ENCODE measurements around the gene DTX1. TPM values are rescaled to one million over a fixed set of nuclear protein-coding genes. Genes with fewer than 3 reads are reported as not detected.
"Not testable (repeated sequence)": the region's sequence is repeated elsewhere in the genome, so short reads cannot be mapped to it uniquely, and the experiment has no call there.

Gene DTX1
- polyA plus RNA-seq, 1 donor, result 5.2 TPM

DNA sequence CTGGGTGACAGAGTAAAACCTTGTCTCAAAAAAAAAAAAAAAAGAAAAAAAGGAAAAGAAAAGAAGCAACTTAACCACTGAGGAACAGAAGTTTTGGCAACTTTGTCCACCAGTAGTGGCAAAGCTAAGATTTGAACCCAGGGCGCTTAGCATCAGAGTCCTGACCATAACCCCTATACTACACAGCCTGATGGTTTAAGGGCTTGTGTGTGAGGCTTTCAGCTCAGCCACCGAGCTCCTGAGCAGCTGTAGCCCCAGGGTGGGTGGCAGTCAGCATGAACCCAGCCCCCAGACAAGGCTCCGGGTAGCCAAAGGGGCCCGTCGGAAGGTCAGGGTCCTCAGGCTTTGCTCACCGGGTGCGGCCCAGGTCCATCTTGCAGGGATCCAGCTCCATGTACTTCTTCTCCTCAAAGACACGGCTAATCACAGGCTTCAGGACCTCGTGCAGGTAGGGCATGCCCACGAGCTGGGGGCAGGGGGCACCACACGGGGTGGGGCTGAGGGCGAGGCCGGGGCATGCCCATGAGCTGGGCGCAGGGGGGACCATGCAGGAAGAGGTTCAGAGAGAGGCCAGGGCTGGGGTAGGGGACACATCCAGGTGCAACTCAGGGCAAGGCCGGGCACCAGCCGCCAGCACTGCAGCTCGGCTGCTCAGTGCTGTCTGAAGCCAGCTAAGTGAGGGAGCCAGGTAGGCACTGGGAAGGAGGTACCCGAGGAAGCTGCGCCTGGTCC, 58.1 kb downstream of the DTX1 start:
- DNase-seq (ENCODE audit: low read depth), result no peak

DNA sequence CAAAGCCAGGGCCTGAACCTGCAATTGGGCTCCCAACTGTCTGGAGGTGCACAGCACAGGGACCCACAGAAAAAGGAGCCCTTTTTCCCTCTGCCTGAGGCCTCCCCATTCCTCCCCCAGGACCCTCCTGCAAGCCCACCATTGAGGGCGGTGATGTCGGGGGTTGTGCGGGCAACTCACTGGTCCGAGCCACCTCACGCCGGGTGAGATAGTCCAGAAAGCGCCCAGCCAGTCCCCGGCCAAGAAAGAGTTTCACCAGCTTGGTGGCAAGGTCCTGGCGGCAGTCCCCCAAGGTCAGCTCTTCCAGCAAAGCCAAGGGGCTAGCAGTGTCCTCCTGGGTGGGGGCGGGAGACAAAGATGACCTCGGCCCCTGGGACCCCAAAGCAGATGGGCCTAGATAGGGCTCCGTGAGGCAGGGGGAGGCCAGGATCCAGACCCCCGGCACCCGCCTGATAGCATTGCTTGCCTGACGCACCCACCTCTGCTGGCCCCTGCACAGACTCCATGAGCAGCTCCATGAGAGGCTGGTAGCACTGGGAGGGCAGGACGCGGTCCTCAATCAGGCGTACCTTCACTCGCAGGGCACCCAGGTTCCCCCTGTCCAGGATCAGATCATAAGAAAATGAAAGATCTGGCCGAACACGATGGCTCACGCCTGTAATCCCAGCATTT, 59.1 kb downstream of the DTX1 start:
- DNase-seq (ENCODE audit: low read depth), result no peak

DNA sequence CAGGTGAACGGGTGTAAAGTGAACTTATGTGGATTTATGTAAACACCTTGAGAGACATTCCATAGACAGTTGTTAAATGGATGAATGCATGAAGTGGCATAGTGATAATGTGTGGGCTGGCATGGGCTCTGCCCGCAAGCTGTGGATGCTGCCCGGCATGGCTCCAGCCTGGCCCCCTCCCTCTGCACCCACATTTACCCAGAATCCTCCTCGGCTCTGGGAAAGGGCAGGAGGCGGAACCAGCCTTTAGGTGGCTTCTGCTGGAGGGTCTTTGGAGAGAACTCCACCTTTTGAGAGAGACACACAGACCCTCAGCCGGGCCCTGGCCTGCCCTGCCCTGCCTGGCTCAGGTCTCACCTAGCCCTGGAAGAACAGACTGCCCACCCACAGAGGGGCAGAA, 60.3 kb downstream of the DTX1 start:
- DNase-seq (ENCODE audit: low read depth), result no peak

DNA sequence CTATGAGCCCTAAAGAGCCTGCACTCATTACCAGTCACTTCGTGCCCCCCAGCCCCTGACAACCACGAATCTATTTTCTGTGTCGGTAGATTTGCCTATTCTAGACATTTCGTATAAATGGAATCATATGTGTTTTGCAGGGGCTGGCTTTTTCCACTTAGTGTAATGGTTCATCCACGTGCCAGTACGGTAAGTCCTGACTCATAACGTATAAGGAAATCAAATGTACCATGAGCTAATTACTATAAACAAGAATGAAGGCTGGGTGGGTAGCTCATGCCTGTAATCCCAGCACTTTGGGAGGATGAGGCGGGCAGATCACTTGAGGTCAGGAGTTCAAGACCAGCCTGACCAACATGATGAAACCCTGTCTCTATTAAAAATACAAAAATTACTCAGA, 61.2 kb downstream of the DTX1 start:
- DNase-seq (ENCODE audit: low read depth), result not testable (repeated sequence)

DNA sequence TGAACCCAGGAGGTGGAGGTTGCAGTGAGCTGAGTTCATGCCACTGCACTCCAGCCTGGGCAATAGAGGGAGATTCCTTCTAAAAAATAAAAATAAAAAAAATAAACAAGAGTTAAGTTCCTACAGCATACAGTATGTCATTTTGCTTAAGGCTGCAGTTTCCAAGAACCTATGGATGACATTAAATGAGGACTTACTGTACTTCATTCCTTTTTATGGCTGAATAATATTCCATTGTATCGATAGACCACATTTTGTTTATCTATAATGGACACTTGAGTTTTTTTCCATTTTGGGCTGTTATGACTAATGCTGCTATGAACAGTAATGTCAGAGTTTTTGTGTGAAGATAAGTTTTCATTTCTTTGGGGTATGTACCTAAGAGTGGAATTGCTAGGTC, 61.6 kb downstream of the DTX1 start:
- no peak for DNase-seq (ENCODE audit: low read depth)

DNA sequence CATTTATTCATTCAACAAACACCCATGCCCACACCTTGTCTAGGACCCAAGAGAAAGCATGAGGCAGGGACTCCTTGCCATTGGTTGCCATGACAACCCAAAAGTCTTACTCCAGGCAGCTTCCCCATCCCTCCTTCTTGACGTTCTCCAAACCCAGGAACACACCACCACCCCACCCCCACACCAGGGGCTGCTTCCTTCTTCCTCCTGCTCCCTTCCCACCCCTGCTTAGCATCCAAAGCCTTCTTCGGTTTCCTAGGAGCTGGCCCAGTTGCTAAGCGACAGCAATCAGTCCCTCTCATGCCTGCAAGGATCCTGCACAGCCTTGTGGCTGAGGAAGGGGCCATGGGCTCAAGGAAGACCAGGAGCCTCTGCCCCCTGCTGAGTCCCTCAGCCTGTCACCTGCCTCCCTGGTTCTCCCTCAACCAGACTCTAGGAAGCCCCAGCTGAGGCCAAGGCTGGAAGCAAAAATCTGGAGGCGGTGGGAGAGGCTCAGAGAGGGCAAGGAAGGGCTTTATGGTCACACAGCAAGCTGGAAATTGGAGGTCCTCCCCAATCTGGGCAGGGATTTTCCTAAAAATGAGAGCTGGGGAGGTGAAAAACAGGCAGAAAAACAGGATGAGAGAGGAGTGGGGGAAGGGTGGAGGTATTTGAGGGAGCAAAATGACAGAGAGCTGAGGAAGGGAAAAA, 63.6 kb downstream of the DTX1 start:
- DNase-seq (ENCODE audit: low read depth), result no peak

DNA sequence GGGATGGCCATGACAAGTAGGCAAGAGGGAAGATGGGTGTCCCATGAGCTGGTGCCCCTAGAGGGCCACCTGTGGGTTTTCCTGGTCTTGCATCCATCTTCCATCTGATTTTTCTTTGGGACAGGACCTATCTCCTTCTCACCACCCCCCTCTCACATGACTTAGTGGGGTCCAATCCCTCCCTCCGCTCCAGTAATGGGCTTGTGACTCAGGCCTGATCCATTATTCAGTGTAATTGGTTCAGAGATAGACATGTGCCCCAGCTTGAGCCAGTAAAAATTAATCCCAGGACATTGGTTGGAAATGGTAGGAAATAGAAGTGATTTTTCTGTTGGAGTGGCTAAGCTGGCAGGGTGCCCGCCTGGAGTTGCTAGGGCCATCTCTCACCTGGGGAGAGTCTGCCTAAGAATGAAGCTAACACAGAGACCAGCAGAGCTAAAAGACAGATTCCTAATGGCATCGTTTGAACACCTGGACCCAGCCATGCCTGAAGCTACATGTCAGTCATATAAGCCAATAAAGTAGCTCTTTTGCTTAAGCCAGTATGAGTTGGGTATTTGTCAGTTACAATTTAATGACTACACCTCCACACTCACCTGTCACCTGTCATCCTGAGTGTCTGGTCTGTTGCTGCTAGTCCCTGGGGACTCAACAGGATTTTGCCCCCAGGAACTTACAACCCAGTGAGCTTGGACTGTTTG, 64.3 kb downstream of the DTX1 start:
- no peak for DNase-seq (ENCODE audit: low read depth)

DNA sequence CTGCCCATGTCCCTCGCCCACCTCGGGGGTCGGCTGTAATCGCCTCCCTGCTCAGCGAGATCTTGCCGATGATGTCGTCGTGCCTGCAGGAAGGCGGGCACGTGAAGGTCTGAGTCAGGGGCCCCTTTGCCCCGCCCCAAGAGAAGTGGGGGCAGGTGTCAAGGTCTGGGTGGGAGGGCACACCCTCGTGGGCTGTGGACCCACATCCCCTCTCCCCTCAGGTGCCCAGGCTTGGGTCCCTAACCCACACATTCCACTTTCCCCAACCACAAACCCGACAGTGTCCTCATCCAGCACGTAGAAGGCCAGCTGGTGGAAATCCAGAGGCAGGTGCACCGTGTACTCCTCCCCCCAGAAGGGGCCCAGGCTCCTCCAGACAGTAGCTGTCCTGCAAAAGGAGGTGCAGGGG, 71.3 kb downstream of the DTX1 start:
- no peak for DNase-seq (ENCODE audit: low read depth)

DNA sequence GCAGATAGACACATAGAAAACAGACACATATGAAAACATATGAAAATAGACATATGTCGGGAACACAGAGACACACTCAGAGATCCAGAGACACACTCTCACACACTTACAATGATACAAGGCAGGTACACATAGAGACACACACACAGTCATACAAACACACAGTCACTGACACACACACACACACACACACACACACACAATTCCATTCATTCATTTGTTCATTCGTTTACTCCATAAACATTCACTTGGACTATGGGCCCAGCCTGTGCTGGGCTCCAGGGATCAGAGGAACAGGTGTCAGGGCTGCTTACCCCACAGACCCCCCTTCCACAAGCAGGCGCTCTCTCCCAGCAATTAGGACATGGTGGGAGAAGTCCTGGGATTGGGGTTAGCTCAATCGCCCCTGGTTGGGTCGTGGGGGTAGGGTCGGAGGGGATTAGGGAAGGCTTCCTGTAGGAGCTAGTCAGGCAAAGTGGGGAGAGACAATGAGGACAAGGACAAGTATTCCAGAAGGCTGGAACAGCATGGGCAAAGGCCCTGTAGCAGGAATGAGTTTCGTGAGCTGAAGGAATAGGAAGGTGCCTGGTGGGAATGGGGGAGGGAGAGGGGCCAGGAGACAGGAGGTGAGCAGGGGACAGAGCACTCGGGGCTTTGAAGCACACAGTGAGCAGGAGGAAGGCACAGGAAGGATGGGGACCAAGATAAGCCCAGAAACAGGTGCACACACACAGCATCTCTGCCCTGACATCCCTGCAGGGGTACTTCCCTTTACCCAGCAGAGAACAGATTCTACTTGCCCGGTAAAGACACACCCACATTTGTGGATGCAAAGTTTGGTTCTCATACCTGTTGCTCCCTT, 72.5 kb downstream of the DTX1 start:
- DNase-seq (ENCODE audit: low read depth), result no peak

DNA sequence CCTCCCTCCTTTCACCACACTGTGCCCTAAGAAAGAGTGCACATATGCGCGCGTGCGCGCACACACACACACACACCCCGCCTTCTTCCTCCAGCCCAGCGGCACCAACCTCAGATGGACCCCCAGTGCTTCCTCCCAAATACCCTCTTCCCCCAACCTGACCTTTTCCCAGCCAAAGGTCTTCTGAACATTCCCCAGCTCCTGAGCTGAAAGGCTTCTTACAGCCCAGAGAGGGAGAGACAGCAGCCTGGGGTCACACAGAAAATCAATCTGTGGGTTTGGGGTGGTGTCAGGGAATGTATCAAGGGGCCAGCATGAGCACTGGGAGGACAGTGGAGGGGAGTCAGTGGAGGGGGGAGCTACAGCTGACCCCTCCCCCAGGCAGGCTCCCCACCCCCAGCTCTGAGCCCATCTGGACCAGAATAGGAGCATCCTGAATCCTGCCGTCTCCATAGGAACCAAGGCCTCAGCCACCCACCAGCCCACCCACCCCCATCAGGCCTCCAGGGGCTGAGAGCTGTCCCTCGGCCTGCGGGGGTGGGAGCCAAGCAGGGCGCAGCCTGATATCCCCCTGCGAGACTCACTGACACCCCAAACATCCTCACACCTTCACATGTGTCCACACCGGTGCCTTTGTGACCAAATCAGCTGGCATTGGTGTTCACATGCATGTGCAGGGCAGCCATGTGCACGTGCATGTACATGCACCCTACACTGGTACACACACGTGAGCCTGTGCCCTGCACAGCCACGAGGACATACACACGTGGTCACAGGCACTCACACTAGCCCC, 73.3 kb downstream of the DTX1 start:
- DNase-seq (ENCODE audit: low read depth), result no peak

DNA sequence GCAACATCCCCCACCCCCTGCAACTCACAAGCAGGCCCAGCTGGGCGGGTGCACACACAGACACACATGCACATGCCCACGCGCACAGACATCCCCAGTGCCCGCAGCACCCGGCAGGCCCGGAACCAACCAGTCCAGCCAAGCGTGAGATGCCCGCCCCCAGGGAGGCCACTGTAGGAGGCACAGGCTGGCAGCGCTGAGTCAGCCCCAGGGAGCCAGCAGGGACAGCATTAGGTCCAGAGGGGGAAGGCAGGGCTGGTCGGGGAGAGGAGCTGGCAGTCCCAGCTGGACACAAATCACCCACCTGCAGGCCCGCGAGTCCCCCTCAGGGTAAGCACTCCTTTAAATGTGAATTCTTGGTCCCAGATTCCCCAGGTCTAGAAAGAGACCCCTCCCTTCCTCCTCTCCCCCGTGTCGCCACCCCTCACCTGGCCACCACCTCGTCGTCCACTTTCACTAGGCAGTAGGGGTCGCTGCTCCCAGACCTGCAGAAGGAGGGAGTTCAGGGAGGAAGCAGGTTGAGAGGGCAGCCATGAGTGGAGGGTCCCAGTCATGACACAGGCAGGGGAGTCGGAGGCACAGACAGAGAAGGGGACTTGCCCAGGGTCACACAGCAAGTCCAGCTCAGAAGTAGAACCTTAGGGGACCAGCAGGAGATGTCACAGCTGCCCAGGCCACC, 74.1 kb downstream of the DTX1 start:
- no peak for DNase-seq (ENCODE audit: low read depth)

DNA sequence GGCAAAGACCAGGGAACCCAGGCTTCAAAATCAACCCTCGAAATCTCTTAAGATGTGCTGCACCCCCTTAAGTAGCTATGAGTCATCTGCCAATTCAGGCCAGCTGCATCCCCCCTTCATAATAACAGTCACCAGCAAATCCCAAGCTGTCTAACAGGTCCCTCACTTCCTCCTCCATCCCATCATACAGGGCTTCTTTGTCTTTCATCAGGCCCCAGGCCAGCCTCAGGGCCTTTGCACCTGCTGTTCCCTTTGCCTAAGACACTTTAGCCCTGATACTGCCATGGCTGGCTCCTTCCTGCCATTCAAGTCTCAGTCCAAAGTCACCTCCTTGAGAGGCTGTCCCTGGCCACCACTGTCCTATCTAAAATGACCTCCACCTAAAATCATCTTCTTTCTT, 75.0 kb downstream of the DTX1 start:
- no peak for DNase-seq (ENCODE audit: low read depth)

DNA sequence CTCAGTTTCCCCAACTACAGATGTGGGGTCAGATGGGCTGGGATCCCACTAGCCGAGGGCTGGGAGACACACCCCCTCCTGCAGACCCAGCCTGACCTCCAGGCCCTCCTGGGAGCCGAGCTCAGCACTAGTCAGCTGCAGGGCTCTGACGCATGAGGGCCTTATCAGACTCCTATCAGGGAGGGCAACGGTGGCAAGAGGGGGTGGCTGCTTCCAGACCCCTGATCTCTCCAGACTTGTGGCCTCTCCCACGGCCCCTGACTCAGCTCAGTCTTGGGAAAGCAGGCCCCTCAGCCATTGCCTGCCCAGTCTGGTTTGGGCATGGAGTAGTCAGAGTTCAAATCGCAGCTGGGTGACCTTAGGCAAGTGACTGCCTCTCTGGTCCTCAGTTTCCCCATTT, 76.5 kb downstream of the DTX1 start:
- DNase-seq (ENCODE audit: low read depth), result no peak

DNA sequence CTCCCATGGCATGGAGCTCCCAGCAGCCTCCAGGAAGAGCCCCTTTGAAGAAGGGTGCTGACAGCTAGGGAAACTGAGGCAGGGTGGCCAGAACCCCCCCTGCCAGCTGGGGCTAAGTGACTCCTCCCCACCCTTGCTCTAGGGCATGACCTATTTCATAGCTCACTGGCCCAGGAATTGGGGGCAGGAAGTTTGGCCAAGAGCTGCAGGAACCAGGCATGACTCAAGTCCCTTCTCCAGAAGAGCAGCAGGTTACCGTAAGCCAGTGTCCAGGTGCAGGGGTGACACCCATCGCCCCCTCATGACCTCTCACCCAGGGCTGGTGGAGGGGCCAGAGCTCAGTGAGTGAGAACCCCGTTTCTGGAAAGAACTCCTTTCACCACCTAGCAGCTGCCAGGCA, 77.1 kb downstream of the DTX1 start:
- DNase-seq (ENCODE audit: low read depth), result no peak

DNA sequence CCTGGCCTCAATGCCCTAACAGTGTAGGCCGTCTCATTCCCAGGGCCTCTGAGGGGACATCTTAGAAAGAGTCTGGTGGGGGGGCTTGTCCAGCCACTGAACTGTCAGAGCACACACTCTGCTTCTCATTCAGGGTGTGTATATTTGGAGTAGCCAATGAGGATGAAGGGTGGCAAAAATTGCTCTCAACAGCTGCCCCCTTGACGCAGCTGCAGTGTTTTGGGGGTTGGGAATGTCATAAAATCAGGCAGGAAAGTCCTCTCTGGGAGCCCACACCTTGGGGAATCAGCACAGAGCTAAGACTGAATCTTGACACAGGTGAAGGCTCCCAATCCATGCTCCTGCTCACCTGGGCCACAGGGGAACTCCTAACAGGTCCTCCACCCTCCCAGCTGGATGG, 77.5 kb downstream of the DTX1 start:
- no peak for DNase-seq (ENCODE audit: low read depth)

DNA sequence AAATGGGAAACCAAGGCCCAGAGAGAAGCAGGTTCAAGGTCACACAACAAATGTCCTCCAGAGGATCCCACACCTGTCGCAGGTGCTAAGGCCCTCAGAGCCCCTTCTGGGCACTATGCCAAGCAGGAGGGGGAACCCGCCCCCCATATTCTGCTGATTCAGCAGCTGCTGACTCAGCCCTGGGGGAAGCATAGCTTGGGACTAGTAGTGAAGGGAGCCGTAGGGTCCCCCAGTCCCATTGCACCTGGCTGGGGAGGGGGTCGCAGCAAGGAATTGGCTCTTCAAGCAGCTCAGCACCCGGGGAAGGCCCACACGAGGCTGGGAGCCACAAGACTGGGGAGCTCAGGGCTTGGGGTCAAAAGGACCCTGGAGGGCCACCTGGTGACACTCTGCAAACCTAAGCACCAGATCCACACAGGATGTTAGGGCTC, 78.0 kb downstream of the DTX1 start:
- DNase-seq (ENCODE audit: low read depth), result no peak

DNA sequence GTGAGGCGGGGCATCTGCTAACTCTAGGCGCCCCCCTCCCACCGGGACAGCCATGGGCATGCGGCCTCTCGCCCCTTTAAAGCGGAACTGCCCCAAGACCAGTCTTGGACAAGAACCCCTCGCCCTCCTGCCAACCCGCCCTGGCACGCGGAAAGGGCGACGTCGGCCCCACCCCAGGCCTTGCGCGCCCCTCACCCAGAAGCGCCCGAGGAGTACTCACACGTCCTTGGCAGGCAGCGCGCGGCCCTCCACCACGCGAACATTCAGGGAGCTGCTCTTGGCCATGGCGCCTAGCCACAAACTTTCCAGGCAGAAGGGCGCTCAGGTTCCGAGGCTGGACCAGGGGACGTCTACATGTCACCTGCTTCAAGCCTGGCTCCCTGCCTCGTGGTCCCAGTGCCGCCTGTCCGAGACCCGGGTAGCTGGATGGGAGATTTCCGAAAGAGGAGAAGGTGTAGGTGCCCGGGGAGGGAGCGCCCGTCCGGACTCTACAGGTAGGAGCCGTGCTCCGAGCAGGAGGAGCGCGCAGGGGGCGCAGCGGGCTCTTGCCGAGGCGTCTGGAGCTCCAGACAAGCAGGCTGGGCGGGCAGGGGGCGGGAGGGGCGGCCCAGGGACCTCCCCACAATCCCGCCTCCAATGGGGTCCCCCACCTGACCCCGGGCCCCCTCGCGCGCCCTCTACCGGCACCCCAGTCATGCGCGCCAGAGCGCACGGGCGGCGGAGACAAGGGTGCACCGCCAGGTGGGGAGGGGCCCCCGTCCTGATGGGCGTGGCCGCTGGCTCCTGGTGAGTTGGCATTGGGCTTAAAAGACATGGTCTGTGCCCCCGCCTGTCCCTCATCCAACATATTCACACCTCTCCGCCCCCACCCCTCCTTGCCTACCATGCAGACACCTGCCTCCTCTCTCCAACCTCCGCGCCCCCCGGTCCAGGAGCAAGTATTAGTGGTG, 78.9 kb downstream of the DTX1 start, which contains the start of gene RASAL1:
TSS of gene RASAL1 (minus strand) at position 584 of the 950 bp plus-strand sequence. CDS start at position 285, 299 bp downstream.
- DNase-seq (ENCODE audit: low read depth), result no peak

DNA sequence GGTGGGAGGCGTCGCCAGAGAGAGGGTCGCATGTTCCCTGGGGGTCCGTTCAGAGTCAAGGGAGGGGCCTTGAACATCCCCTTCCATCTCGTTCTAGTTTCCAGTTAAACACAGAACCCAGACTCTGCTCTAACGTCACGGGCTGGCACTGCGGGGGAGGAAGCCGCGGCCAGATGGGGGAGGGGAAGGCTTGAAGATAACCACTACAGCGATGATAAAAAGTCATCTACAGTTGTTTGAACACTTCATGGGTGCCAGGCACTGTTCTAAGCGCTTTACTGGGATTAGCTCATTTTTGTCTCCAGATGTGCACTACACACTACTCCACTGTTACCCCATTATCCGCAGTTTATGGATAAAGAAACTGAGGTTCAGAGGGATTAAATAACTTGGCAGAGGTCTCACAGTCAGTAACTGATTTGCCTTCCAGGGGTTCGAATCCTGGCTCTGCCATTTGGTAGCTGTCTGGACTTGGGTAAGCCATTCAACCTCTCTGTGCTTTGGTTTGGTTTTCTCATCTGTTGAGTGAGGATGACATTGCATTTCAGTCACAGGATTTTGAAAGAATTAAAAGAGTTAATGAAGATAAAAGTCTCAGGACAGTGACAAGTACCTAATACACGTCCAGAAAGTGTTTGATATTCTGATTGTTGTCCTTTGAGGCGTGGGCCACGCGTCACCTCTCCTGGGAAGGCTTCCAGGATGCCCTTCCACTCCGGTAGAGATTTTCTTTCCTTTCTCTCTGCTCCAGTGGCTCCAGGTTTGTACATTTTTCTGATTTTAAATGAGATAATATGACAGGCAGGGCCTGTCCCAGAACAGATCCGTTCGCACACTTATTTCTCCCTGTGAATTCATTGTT, 79.8 kb downstream of the DTX1 start:
- DNase-seq (ENCODE audit: low read depth), result no peak
